SW 1271 (cell line): Measurements from ENCODE around the gene UFC1.
"Not testable (repeated sequence)": the region's sequence is repeated elsewhere in the genome, so short reads cannot be mapped to it uniquely, and the experiment has no call there.

Source experiments
- DNase-seq, 2 experiments: peaks; one replicate each; lab custom pipeline; 2025; lab: John Stamatoyannopoulos, UW

UFC1 gene

DNA sequence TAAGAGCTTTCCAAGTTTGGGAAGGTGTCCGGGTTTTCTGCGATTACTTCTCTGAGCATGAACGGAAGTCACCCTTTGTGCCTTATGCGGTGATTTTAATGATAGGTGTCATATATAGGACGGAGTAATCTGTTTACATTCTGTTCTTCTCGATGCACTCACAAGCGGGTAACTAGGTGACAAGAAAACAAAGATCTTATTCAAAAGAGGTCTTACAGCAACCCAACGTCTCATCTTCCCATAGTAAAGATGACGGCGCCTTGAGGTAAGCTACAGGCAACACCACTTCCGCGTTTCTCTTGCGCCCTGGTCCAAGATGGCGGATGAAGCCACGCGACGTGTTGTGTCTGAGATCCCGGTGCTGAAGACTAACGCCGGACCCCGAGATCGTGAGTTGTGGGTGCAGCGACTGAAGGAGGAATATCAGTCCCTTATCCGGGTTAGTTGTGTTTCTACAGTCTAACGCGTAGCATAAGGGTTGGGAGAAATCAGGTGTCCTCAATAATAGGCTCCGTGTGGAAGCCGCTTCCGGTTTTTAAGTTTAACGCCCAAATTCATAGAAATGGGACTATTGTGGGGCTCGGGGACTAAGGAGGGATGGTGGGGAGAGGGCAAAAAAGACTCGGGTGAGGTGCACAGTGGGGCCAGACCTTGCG lies at the start of gene UFC1:
Gene UFC1, plus strand, starts transcription at position 297 of the 656 bp plus-strand sequence. Its CDS starts 20 bp downstream, at position 317.
- DNase-seq = peak; percentile 49 to 78

- DNase-seq = no peak
Observed at GRCh38 chr1:161106431-161106830, 47.3 kb upstream of the UFC1 start.

GRCh38 chr1:161111117-161111516 lies 42.7 kb upstream of the UFC1 start:
- DNase-seq = no peak

- no peak for DNase-seq
Observed at GRCh38 chr1:161111527-161111926, 42.3 kb upstream of the UFC1 start.

DNA sequence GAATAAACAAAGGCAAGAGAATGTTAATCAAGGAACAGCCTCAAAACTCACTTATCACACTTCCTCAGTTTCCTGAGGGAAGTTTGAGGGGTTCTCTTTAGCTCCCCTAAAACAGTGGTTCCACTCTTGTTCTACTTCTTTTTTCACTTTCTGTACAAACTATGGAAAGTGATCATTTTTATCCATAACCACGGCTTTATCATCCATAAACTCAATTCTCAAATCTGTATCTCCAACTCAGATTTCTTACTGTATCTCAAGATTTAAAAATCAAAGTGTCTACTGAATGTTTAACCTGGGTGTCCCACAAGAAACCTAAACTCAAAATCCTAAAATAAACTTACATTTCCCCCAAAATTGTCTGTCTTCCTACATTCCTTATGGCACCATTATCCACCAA lies 39.9 kb upstream of the UFC1 start:
- DNase-seq = no peak

DNA sequence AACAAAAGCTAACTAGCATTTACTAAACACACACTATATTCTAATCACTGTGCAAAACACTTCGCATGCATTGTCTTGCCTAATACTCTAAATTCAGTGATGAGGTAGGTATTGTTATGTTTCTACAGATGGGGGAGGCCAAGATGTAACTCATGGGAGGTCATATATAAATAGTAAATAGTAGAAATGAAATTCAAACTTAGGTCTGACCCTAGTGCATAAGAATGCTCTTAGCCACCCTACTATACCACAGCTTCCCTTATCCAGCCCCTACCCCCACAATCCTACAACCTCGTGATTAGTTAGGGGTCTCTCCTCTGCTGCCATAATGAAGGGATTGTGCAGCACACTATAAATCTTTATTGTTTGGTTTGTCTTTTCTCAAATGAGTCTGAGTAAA lies 39.2 kb upstream of the UFC1 start:
- DNase-seq = no peak

GRCh38 chr1:161115132-161115711 lies 38.6 kb upstream of the UFC1 start:
- peak; percentile 78 to 87 for DNase-seq

GRCh38 chr1:161115961-161116360 lies 37.8 kb upstream of the UFC1 start:
- not testable (repeated sequence) for DNase-seq

- DNase-seq = peak; percentile 50 to 70
Observed at GRCh38 chr1:161117759-161118581, 35.8 kb upstream of the UFC1 start, which contains the start of the genes NIT1 and PFDN2. Gene NIT1 (plus strand): TSS chr1:161118105. CDS start chr1:161118177, 72 bp downstream. Gene PFDN2 (minus strand): TSS chr1:161118037. CDS start chr1:161118026, 11 bp downstream.

- peak; percentile 39 to 78 for DNase-seq
Observed at GRCh38 chr1:161119092-161119903, 34.5 kb upstream of the UFC1 start.

GRCh38 chr1:161121042-161121650 lies 32.6 kb upstream of the UFC1 start:
- no peak for DNase-seq

GRCh38 chr1:161121834-161122233 lies 31.9 kb upstream of the UFC1 start:
- no peak for DNase-seq

GRCh38 chr1:161122967-161123366 lies 30.8 kb upstream of the UFC1 start:
- no peak for DNase-seq

DNA sequence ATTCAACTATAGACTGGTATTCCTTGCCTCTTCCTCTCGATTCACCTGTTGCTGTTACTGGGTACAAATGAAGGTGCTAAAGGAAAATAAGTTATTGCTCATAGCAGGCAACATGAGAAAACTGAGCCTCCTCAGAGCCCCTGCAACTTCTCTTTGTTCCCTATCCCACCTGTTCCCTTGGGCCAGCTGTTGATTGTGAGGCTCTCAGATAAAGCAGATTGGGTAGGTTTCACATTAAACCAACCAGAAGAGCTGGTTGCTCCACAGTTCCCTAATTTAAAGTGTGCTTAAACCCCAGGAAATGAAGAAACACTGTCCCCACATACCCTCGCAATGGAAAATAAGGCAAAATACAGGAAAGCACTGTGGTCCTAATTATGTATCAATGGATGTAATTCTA lies 26.1 kb upstream of the UFC1 start:
- DNase-seq = no peak

GRCh38 chr1:161128591-161129420 lies 25.0 kb upstream of the UFC1 start:
- DNase-seq = no peak

- no peak for DNase-seq
Observed at GRCh38 chr1:161130266-161130665, 23.5 kb upstream of the UFC1 start.

- DNase-seq = peak in 1 of 2 experiments; percentile 6
Observed at GRCh38 chr1:161131523-161132409, 22.0 kb upstream of the UFC1 start.

DNA sequence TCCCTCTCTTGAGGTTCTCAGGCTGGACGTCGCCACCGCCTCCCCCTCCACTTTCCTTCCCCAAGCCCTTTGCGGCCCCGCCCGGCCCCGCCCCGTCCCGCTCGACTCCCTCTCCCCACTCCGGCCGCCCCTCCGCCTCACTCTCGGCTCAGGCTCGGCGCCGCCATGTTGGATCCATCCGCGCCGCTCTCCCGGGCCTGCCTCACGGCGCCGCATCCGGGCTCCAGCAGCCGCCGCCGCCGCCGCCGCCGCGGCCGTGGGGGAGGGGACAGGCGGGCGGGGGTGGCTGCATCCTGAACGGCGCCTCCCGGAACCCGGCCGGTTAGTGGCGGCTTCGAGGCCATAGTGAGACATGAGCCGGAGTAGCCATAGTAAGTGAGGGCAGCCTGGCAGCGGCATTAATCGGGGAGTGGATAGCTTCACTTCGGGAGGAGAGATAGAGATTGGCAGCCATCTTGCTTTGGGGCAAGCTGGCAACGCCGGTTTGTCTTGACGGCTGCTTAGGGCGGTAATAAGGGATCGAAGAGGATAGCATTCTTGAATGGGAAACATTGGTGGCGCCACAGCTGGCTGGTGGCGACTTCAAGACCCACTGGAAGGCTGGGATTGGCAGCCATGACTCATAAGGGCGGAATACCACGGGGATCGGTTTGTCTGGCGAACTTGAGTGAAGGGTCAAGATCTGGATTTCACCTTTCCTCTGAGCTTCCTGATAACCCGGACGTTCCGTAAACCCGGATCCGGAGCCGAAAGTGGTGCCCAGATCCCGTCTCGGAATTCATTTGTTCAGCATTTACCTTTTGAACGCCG lies 21.2 kb upstream of the UFC1 start, which contains the start of gene DEDD:
Gene DEDD, minus strand, starts transcription at position 258 of the 810 bp plus-strand sequence. CDS start 8,205 bp downstream, outside the sequence.
- peak; percentile 55 to 89 for DNase-seq
